ENCODE data around the gene ITCH.
A peak's percentile ranks its signal among the peaks of the same experiment; 100 is the strongest.

Gene ITCH

DNA sequence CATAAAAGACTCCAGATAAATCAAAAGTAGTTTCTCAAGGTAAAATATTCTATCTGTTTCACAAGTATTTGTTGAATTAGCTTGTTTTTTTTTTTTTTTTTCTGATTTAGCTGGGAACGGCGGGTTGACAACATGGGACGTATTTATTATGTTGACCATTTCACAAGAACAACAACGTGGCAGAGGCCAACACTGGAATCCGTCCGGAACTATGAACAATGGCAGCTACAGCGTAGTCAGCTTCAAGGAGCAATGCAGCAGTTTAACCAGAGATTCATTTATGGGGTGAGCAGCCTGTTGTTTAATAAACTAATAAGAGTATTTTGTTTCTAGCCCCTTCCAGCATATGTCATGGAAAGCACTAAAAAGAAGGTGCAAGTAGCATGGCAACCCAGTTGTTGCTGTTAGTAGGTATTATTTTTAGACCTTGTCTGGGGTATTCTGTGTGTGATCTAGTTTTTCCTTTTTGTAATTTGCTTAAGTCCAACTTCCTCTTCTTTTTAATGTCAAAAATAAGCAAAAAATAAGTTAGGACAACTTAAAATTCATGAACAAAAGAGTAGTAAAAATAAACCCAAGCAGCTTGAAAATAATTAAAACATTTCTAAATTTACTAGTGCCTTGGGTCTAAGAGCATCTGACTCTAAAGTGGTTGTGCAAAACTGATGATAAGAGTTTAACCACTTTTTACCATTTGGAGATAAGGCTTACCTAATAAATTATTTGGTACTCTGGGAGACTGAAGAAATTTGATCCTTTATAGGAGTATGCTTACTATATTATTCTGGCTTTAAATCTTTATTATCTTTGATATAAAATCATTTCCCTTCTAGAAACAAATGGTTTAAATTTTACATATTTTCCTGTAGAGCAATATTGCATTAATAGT is 82.3 kb downstream of the ITCH start:
- intact Hi-C loops (cut with DNase I; ENCODE audit: low total_unique reads): no loop called here
- Histone ChIP-seq H3K36me3 (peaks cover 70 to 89% (median 71%) of the 10 kb centered on the region in 3 donors), H3K4me3 (no peak overlapping the region), H3K4me1 (no peaks in the 10 kb centered on the region), H3K27me3 (no peaks in the 10 kb centered on the region), H3K27ac (no peak overlapping the region), H3K9me3 (no peaks in the 10 kb centered on the region)
- TF ChIP-seq, protein P1, sequence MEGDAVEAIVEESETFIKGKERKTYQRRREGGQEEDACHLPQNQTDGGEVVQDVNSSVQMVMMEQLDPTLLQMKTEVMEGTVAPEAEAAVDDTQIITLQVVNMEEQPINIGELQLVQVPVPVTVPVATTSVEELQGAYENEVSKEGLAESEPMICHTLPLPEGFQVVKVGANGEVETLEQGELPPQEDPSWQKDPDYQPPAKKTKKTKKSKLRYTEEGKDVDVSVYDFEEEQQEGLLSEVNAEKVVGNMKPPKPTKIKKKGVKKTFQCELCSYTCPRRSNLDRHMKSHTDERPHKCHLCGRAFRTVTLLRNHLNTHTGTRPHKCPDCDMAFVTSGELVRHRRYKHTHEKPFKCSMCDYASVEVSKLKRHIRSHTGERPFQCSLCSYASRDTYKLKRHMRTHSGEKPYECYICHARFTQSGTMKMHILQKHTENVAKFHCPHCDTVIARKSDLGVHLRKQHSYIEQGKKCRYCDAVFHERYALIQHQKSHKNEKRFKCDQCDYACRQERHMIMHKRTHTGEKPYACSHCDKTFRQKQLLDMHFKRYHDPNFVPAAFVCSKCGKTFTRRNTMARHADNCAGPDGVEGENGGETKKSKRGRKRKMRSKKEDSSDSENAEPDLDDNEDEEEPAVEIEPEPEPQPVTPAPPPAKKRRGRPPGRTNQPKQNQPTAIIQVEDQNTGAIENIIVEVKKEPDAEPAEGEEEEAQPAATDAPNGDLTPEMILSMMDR (IDR thresholded peaks at IDR 0.05): no peak
- DNase-seq: no peak

DNA sequence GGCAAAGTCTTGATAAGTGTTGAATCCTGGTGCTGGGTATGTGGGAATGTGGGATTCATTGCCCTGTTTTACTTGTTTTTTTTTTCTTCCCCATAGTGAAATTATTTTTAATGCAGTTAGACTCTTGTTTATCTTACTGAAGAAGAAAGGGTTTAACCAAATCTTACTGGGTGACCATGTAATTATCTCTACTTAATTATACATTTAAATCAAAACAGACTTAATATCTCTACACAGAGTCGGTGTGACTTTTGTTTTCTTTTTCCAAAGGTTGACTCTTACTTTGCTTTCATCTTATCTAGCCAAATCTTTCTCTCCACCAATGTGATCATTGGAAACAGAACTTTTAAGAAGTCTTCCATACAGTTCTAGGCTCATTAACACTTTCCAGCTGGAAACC is 85.4 kb downstream of the ITCH start:
- TF ChIP-seq, protein P1 (IDR thresholded peaks at IDR 0.05): no peak
- Histone ChIP-seq H3K4me3 (no peak overlapping the region), H3K36me3 (peaks cover 60 to 88% (median 65%) of the 10 kb centered on the region in 3 donors), H3K4me1 (no peaks in the 10 kb centered on the region), H3K27me3 (no peaks in the 10 kb centered on the region), H3K9me3 (no peaks in the 10 kb centered on the region), H3K27ac (no peak overlapping the region)
- no peak for DNase-seq
- intact Hi-C loops (cut with DNase I; ENCODE audit: low total_unique reads): no loop called here

DNA sequence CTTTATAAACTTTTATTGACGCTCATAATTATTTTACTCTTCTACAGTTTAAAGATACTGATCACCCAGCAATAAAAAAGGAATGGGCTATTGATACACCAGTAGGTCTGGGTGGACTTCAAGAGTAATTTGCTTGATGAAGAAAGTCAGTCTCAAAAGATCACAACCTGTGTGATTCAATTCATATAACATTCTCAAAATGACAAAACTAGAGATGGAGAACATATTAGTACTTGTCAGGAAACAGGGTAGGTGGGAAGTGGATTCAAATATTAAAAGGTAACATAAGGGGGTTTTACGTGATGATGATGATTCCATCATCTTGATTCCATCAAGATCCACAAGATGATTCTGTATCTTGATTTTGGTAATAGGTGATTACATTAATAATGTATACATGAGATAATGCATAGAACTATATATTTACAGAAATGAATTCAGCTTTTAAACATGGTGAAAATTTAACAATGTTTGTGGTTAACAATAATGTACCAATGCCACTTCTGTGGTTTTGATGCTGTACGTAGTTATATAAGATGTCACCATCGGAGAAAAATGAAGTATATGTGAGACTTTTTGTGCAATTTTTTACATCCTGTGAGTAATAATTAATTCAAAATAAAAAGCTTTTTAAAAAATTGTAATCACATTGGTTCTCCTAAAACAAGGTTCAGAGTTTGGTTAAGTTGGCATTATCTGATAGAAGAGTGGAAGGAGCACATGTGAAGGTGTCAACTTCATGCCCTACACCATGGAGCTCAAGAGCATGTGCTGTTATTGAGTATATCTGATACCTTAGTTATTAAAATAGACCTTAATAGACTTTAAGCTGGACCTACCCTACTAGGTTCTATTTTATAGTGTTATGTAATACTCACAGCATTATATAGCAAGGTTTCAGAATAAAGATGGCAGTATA is 86.9 kb downstream of the ITCH start:
- no peaks in the 10 kb centered on the region for H3K4me1 ChIP-seq
- TF ChIP-seq, protein P1 (IDR thresholded peaks at IDR 0.05): no peak
- H3K27me3 ChIP-seq: no peaks in the 10 kb centered on the region
- DNase-seq: no peak
- intact Hi-C loops (cut with DNase I; ENCODE audit: low total_unique reads): no loop called here
- H3K36me3 ChIP-seq: peaks cover 47 to 84% (median 52%) of the 10 kb centered on the region in 3 donors
- no peaks in the 10 kb centered on the region for H3K9me3 ChIP-seq
- no peak overlapping the region for H3K4me3 ChIP-seq
- no peak overlapping the region for H3K27ac ChIP-seq

DNA sequence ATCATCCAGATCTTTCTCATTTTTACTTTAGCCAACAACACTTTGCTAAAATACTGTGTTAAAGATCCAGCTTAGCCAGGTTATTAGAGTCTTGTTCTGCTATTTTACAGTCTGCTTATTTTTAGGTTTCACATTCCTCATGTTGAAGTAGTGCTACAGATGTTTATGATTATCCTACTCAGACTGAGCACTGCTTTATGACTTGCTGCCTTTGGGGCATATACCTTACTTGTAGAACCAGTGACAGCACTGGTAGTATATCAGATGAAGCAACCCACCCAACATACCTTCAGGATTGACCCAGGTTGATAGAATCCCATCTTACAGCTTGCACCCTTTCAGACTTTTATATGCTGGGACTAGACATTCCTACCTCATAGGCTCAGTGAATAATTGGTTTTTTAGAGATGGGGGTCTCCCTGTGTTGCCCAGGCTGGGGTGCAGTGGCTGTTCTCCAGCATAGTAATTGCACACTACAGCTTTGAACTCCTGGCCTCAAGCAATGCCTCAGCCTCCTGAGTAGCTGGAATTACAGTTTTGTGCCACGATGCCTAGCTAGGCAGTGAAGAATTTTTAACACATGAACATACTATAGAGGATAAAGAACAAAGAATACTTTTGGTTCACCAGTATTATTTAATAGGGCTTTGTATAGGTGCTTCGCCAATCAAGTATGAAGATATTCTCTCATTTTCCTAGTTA is 89.4 kb downstream of the ITCH start:
- H3K27ac ChIP-seq: no peak overlapping the region
- H3K36me3 ChIP-seq: peaks cover 34 to 63% (median 37%) of the 10 kb centered on the region in 3 donors
- no peak for DNase-seq
- no peaks in the 10 kb centered on the region for H3K4me1 ChIP-seq
- H3K27me3 ChIP-seq: no peaks in the 10 kb centered on the region
- intact Hi-C loops (cut with DNase I; ENCODE audit: low total_unique reads): no loop called here
- H3K4me3 ChIP-seq: no peak overlapping the region
- TF ChIP-seq, protein P1 (IDR thresholded peaks at IDR 0.05): no peak
- no peaks in the 10 kb centered on the region for H3K9me3 ChIP-seq

DNA sequence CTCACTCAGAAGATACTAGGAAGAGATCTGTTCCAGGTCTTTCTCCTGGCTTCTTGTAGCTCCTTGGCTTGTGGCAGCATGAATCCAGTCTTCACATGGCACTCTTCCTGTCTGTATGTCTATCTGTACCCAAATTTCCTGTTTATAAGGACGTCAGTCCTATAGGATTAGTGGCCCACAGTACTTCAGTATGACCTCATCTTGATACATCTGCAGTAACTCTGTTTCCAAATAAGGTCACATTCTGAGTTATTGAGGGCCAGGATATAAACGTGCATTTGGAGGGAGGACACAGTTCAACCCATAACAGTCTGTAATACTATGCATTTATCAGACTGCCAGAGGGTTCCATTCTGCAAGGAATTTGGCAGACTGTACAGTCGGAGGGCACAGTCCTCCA is 95.6 kb downstream of the ITCH start:
- peak overlapping the region in 1 of 2 donors; percentile 24 for H3K27ac ChIP-seq

More for the DNA sequence above, 95.6 kb downstream of the ITCH start:
- peaks cover 22 to 53% (median 36%) of the 10 kb centered on the region in 3 donors for H3K36me3 ChIP-seq
- no peaks in the 10 kb centered on the region for H3K9me3 ChIP-seq
- no peaks in the 10 kb centered on the region for H3K27me3 ChIP-seq
- H3K4me1 ChIP-seq: peaks cover 0 to 16% (median 5%) of the 10 kb centered on the region in 4 donors
- TF ChIP-seq, protein P1 (IDR thresholded peaks at IDR 0.05): no peak
- DNase-seq: no peak
- intact Hi-C loops (cut with DNase I; ENCODE audit: low total_unique reads): no loop called here
- no peak overlapping the region for H3K4me3 ChIP-seq

Measured in tibial artery (tissue), 4 donors.